Inflammatory macrophage treated with lipopolysaccharide for 1 hour (primary cell): ENCODE results near the gene SRPK2.

ENCODE experiments used
- DNase-seq, 2 donors: peaks; one replicate each; pipeline ENCODE4 v3.0.0-alpha.2; 2020 to 2022

The SRPK2 gene

GRCh38 chr7:105180002-105180401 lies 208.7 kb downstream of the SRPK2 start:
- DNase-seq, result no peak

GRCh38 chr7:105178928-105179541 lies 209.7 kb downstream of the SRPK2 start:
- no peak for DNase-seq

- no peak for DNase-seq
These were observed 210.5 kb downstream of the SRPK2 start for GRCh38 chr7:105178177-105178576.

- no peak for DNase-seq
These were observed 211.7 kb downstream of the SRPK2 start for GRCh38 chr7:105177026-105177425.

- DNase-seq, result no peak
These were observed 215.1 kb downstream of the SRPK2 start for GRCh38 chr7:105173586-105173985.

- no peak for DNase-seq
These were observed 224.0 kb downstream of the SRPK2 start for GRCh38 chr7:105164751-105165150.

GRCh38 chr7:105163718-105164117 lies 225.0 kb downstream of the SRPK2 start:
- DNase-seq, result no peak

GRCh38 chr7:105161366-105161765 lies 227.4 kb downstream of the SRPK2 start:
- DNase-seq, result no peak

- DNase-seq, result no peak
These were observed 231.4 kb downstream of the SRPK2 start for GRCh38 chr7:105157278-105157677.

GRCh38 chr7:105156731-105157130 lies 232.0 kb downstream of the SRPK2 start:
- no peak for DNase-seq

- no peak for DNase-seq
These were observed 234.6 kb downstream of the SRPK2 start for GRCh38 chr7:105154084-105154483.

GRCh38 chr7:105153531-105153930 lies 235.2 kb downstream of the SRPK2 start:
- no peak for DNase-seq

GRCh38 chr7:105151152-105151551 lies 237.6 kb downstream of the SRPK2 start:
- DNase-seq, result no peak

GRCh38 chr7:105149827-105150226 lies 238.9 kb downstream of the SRPK2 start:
- peak in 1 of 2 donors; percentile 22 for DNase-seq

- no peak for DNase-seq
These were observed 247.7 kb downstream of the SRPK2 start for GRCh38 chr7:105141068-105141467.

GRCh38 chr7:105139381-105139780 lies 249.3 kb downstream of the SRPK2 start:
- DNase-seq, result no peak

GRCh38 chr7:105137898-105138297 lies 250.8 kb downstream of the SRPK2 start:
- DNase-seq, result no peak

GRCh38 chr7:105136221-105136620 lies 252.5 kb downstream of the SRPK2 start:
- DNase-seq, result peak; percentile 15 to 31

GRCh38 chr7:105133986-105134655 lies 254.6 kb downstream of the SRPK2 start:
- DNase-seq, result no peak

GRCh38 chr7:105133358-105133757 lies 255.4 kb downstream of the SRPK2 start:
- DNase-seq, result no peak

- no peak for DNase-seq
These were observed 255.9 kb downstream of the SRPK2 start for GRCh38 chr7:105132835-105133234.

- no peak for DNase-seq
These were observed 256.4 kb downstream of the SRPK2 start for GRCh38 chr7:105132335-105132734.

GRCh38 chr7:105131890-105132289 lies 256.8 kb downstream of the SRPK2 start:
- DNase-seq, result no peak

GRCh38 chr7:105131033-105131656 lies 257.6 kb downstream of the SRPK2 start:
- no peak for DNase-seq
